GM12892 (cell line): ENCODE data around the gene PLPPR4.

Experiments
- POLR2A ChIP-seq: IDR thresholded peaks from 2 replicates; pipeline ENCODE4 v1.6.1; 2011; ENCODE audit warnings: low read depth, low read length, control low read depth
- POLR2AphosphoS5 ChIP-seq: IDR thresholded peaks from 2 replicates; pipeline ENCODE4 v1.6.1; 2011; ENCODE audit warnings: low read depth, low read length, control low read depth

- TF ChIP-seq POLR2A (no peak), POLR2AphosphoS5 (no peak)
Measured at GRCh38 chr1:99252630-99253029, 11.7 kb upstream of the PLPPR4 start.
